GM19023 (cell line): ENCODE results near the gene YWHAE.
"Not testable (repeated sequence)": the region's sequence is repeated elsewhere in the genome, so short reads cannot be mapped to it uniquely, and the experiment has no call there.

Source experiments
- ATAC-seq: cut with Tn5 transposase; IDR thresholded peaks from one replicate; pipeline ENCODE4 v1.9.1; 2021; ENCODE audit warnings: mild to moderate bottlenecking, moderate library complexity; ENCODE audit not compliant: unreplicated experiment

Gene YWHAE

DNA sequence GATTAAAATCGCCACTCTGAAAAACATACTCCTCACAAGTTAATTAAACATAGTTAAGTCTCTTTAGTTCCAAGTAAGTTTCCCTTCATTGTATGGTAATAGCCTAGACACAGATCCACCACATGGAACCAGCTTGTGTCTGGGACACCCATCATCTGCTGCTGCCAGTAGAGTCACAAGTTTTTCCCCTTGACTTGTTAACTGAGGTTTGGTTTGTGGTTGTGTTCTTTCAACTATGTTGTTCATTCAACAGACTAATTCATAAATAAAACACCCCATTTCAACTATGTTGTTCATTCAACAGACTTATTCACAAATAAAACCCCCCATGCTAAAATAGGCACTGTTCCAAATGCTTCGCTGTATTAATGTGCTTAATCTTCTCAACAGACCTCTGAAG lies 24.4 kb downstream of the YWHAE start:
- no peak for ATAC-seq

GRCh38 chr17:1374431-1375177 lies 25.4 kb downstream of the YWHAE start:
- ATAC-seq: no peak

GRCh38 chr17:1373707-1374237 lies 26.2 kb downstream of the YWHAE start:
- no peak for ATAC-seq

DNA sequence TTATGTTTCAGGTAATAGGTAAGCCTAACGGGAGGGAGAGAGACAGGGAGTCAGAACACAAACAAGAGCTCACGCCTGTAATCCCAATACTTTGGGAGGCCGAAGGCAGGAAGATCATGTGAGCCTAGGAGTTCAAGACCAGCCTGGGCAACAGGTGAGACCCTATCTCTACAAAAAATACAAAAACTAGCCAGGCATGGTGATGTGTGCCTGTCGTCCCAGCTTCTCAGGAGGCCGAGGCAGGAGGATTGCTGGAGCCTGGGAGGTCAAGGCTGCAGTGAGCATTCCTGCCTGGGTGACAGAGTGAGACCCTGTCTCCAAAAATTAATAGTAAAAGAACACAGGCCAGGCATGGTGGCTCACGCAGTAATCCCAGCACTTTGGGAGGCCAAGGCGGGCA lies 27.4 kb downstream of the YWHAE start:
- ATAC-seq: no peak

DNA sequence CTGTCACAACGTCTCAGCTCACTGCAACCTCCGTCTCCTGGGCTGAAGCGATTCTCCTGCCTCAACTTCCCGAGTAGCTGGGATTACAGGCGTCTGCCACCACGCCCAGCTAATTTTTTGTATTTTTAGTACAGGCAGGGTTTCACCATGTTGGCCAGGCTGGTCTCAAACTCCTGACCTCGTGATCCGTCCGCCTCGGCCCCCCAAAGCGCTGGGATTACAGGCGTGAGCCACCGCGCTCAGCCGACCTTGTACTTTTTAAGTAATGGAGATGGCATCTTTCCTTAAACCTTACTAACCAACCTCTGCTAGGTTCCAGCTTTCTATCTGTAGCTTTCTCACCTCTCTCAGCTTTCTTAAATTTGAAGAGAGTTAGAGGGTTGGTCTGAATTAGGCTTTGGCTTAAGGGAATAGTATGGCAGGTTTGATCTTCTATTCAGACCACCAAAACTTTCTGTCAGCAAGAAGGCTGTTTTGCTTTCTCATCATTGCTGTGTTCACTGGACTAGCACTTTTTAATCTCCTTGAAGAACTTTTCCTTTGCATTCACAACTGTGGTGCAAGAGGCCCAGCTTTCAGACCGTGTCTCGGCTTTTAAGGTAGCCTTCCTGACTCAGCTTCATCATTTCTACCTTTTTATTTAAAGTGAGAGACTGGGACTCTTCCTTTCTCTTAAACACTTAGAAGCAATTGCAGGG lies 28.0 kb downstream of the YWHAE start:
- no peak for ATAC-seq

DNA sequence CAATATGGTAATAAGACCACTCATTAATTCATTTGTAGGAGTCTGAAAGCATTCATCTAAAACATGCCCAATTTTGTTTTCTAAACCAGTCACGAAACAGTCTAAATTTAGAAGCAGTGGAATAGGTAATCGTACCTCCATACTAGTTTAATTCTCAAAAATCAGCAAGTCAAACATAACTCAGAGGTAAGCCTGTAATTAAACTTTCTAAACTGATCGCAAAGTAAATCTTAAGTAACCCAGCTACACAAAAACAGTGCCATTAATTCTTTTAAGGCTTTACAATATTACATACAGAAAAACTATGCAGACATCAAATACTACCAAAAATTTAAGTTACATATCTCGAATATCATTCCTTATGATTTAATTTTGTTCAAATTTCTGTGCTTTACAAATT lies 31.4 kb downstream of the YWHAE start:
- ATAC-seq: no peak

DNA sequence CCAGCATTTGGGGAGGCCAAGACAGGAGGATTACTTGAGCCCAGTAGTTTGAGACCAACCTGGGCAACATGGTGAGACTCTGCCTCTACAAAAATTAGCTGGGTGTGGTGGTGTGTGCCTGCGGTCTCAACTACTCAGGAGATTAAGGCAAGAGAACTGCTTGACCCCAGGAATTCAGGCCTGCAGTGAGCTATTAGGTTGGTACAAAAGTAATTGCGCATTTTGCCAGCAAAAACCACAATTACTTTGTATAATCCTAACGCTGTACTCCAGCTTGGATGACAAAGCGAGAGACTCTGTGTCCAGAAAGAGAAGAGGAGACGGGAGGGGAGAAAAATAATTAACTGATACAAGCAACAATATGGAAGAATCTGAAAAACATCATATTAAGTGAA lies 32.7 kb downstream of the YWHAE start:
- no peak for ATAC-seq

- ATAC-seq: no peak
Observed at GRCh38 chr17:1366234-1366633, 33.8 kb downstream of the YWHAE start.

GRCh38 chr17:1365445-1366039 lies 34.5 kb downstream of the YWHAE start:
- no peak for ATAC-seq

DNA sequence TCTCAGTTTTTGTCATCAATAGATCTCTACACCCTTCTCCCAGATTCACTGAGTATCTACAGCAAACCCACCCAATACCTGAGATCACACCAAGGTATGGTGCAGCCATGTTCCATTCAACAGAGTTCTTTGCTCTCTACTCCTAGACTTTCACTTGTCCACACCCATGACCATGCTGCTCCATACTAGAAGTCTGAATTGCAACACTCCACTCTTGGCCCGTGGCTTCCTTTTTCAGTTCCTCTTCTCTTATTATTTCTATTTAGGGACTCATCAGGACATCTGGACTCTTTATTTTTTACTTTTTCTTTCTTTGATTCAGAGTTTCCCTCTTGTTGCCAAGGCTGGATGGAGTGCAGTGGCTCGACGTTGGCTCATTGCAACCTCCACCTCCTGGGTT lies 37.1 kb downstream of the YWHAE start:
- no peak for ATAC-seq

DNA sequence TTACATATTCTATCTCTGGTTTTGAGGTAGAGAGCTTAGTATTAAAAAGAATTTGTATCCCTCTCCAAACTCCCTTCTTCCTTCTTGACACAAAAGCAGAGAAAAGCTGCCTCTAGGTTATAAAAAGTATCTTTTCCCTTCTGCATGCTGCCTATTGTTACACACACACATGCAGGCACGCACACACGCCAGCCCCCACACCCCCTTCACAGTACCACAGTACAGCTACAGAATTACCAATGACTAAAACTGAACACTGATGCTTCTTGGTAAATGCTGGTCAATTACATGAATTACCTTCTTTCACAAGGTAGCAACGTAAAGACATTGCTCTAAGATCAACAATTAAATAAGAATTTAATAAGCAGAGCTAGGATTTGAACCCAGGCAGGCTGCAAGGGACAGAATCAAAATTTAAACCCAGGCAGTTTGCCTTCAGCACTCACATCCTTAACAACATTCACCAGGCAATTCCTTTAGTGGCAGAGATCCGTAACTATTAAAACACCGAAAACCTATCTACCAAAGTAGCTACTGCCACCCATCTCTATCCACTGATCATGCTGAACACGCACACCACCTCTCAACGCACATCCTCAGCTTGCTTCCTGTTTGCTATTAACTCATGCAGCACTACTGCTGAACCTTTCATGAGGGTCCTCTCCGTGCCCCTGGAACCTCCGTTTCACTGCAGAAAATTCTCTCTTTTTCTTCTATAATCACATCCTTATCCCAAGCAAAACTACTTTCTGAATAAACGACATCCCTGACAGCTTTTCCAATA lies 37.8 kb downstream of the YWHAE start:
- no peak for ATAC-seq

DNA sequence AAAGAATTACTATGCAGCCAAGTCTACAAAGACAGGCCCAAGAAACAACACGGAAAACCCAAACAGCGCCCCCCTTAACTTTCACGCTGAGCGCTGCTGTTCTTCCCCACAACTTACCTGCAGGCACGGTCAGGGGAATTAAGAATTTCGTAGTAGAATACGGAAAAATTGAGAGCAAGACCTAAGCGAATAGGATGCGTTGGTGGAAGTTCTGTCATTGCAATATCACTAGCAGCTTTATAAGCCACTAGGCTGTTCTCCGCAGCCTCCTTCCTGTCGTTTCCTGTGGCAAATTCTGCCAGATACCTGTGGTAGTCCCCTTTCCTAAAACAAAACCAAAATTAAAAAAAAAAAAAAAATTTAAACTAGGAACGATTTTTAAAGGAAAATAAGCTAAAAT lies 39.0 kb downstream of the YWHAE start:
- ATAC-seq: no peak

GRCh38 chr17:1360315-1360714 lies 39.7 kb downstream of the YWHAE start:
- ATAC-seq: not testable (repeated sequence)

GRCh38 chr17:1354030-1354429 lies 46.0 kb downstream of the YWHAE start:
- ATAC-seq: no peak

DNA sequence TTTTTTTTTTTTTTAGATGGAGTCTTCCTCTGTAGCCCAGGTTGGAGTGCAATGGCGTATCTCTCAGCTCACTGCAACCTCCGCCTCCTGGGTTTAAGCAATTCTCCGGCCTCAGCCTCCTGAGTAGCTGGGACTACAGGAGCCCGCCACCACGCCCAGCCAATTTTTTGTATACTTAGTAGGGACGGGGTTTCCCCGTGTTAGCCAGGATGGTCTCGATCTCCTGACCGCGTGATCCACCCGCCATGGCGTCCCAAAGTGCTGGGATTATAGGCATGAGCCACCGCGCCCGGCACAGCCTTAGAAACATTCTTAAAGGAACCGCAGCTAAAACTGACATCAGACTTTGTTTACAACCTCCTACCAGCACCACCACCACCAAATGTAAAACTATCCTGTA lies 47.5 kb downstream of the YWHAE start:
- ATAC-seq: not testable (repeated sequence)

DNA sequence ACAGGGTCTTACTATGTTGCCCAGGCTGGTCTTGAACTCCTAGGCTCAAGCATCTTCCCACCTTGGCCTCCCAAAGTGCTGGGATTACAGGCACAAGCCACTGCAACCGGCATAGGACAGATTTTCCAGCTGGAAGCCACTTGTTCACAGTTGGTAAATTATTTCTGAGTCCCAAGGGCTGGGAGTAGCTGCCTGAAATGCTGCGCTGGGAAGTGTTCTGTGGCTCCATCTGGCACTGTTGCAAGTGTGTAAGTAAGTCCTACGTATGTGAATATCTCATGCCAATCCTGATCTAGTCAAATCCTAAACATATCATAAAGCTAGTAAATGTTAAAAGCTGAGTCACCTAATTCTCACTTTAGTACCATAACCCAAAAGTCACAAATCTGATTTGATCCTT lies 48.1 kb downstream of the YWHAE start:
- ATAC-seq: no peak

DNA sequence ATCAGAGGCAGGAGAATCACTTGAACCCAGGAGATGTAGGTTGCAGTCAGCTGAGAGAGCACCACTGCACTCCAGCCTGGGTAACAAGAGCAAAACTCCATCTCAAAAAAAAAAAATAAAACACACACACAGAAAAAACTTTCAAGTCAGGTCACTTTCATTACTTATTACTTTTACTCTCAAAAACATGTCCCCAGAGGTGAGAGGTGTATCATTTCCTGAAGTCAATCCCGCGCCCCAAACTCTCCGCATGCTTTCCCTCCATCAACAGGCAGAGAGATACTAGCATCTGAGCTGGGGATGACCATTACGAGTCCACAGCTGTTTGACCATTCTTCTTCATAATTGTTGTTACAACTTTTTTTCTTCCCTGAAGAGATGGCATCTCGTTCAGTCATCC lies 48.7 kb downstream of the YWHAE start:
- ATAC-seq: no peak

- ATAC-seq: no peak
Observed at GRCh38 chr17:1347589-1348323, 52.3 kb downstream of the YWHAE start.

DNA sequence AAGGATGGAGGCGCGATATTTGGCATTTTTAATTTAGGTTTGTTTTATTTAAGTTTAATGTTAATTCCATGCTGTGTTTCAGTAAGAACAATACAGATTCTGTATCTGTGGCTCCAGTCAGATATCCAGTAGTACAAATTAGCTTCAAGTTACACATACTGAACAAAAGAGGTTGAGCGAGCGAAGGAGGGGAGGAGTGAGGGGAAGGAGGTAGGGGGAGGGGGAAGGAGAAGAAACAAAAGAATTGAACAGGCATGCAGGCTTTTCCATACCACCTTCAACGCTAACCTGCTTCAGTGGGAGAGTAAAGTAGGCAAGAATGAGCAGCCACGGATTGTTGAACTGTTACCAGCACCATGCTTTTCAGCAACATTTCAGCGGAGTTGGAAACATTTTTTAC lies 55.5 kb downstream of the YWHAE start:
- no peak for ATAC-seq

GRCh38 chr17:1343554-1343953 lies 56.5 kb downstream of the YWHAE start:
- ATAC-seq: no peak

DNA sequence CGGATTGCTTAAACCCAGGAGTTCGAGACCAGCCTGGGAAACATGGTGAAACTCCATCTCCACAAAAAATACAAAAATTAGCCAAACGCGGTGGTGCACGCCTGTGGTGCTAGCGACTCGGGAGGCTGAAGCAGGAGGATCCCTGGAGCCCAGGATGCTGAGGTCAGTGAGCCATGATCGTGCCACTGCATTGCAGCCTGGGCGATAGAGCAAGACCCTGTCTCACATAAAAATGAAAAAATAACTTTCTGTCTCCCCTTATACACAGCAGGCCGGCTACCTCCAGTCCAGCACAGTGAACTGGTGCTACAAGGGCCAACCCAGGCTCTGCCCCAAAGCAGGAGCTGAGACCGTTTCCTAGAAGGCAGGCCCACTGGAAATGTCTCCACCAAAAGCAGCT lies 59.7 kb downstream of the YWHAE start:
- ATAC-seq: no peak
